HG02973 (cell line): ENCODE data around the gene TCTA.

Source experiments
- ATAC-seq: cut with Tn5 transposase; IDR thresholded peaks from one replicate; pipeline ENCODE4 v1.9.1; 2021; ENCODE audit warnings: moderate library complexity; ENCODE audit not compliant: unreplicated experiment

Gene TCTA

DNA sequence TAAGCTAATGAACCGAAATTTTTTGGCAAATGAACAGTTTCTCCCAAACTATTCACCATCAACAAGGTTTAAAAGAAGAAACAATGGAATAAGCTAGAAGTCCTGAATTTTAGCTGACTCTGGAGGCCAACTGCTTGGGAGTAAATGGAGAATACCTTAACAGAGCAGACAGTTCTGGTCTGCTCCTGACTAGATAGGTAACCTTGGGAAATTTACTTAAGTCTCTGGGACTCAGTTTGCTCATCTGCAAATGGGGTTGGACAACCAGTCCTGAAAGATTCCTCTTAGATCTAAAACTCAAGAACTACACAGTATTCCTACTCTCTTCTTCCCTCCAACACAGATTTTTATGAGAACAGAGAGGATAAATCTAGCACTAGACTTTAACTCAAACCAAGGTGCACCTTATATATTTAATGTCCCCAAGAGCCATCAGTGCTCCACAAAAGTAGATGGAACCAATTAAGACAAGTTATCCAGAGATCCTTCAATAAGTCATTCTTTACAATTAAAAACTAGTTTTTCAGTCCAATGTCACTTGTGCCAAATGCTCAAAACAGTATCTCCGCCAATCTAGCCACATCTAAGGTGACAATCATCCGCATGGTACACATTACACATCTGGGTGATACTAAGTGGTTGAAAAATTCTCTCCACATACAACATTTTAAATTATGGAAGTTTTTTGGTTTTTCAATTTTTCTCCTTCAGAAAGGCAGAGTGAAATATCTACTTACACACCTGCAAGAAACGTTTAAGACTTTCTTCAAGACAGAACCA, 2.0 kb upstream of the TCTA start:
- ATAC-seq, result no peak

DNA sequence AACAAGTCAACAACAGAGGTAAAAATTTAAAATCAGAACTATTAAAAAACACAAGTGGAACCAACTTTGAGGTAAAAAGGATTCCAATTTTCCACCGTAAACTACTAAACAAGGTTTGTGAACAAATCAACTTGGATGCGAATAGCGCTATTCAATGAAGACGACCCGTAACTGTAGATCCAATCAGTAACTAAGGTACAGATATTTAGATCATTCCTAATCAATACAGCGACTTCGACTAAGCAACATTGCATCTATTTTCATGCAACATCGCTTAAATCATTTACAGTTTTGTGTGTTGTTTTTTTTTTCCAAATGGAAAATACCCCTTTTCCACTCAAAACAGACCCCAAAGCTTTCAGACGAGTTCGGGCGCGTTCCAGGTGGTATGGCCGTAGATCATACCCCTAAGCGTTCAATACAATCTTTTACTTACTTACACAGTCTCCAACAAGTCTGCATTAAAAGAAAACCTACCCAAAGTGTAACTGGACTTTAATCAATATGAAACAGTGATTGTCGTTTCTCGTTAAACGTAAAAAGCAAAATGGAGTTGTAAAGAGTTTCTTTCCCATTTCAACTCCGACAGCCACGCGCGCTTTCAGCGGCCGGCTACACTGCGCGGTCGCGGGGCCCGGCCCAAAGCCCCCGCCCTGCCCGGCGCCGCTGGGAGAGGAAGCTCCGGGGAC, 1.2 kb upstream of the TCTA start:
- ATAC-seq, result no peak

DNA sequence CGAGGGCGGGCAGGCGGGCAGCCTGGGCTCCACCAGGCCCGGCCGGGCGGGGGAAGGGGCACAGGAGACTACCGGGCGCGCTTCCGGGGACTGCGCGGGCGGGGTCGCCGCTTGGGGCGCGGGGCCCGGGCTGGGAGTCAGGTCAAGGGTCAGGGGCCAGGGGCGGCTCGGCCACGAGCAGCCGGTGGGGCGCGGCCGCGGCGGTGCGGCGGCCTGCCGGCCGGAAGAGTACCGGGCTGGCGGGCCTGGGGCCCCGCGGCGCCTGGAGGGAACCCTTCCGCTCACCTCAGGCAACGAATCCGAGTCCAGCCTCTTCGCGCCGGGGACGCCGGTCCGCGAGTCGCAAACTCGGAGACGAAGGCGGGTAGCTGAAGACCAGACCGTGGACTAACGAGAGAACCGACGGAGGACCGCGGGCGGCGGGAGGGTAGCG, 672 bp upstream of the TCTA start:
- ATAC-seq, result peak; percentile 29

DNA sequence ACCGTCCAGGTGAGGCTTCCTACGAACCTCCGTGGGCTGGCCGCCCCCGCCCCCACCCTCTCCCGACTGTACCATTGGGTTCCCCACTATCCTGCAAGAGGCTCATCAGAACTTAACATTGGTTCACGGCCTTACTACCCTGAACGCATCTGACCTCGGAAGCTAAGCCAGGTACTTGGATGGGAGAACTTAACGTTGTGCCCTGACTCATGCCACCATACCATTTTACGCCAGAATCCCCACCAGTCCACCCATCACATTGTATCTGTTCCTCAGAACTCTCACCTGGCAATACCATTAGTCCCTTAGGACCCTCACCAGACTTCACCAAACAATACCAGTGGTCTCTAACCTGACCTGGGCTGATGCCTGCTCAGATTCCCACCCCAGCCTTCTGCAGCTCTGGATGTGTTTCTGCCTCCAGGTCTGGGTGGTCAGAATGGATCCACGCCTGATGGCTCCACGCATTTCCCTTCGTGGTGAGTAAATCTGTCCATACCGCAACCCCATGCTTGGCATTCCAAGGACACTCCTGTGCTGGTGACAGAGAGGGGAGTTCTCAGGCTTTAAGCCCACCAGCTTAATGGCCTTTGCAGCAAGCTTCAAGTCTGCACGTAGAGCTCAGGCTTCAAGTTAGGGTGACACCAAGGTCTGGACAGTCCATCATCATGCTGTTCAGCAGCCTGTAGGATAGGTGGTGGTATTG, 562 bp downstream of the TCTA start:
- no peak for ATAC-seq

DNA sequence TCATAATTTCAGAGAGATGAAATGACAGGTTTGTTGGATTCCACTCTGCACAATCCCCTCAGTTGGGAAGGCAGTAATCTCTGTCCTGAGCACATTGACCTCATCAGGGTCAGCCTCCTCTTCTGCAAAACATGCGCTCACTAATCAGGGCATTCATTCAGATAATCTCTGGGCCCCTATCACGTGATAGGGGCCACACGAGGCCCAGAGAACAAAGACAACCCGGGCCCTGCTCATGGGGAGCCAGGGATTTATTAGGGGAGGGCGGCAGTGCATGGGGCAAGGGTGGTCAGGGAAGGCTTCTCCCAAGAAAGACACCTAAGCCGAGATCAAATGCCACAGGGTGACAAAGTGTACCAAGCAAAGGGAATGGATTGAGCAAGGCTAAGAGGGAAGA, 1.1 kb downstream of the TCTA start:
- no peak for ATAC-seq

DNA sequence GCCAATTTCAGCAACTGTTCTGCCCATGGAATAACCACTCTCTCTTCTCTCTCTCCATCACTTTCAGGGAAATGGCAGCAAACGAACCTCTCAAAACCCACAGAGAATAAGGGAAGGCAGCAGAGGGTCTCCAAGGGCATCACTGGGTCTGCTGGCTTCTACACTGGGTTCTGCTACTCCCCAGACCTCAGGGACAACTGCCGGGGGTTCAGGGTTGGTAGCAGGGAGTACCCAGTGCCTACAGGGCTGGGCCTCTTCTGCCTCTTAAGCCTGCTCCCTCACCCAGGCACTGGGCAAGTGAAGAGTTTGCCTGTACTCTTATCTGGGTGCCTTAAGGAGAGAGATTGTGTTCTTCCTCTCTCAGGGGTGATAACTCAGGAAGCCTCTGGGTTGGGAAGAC, 2.5 kb downstream of the TCTA start:
- ATAC-seq, result no peak

DNA sequence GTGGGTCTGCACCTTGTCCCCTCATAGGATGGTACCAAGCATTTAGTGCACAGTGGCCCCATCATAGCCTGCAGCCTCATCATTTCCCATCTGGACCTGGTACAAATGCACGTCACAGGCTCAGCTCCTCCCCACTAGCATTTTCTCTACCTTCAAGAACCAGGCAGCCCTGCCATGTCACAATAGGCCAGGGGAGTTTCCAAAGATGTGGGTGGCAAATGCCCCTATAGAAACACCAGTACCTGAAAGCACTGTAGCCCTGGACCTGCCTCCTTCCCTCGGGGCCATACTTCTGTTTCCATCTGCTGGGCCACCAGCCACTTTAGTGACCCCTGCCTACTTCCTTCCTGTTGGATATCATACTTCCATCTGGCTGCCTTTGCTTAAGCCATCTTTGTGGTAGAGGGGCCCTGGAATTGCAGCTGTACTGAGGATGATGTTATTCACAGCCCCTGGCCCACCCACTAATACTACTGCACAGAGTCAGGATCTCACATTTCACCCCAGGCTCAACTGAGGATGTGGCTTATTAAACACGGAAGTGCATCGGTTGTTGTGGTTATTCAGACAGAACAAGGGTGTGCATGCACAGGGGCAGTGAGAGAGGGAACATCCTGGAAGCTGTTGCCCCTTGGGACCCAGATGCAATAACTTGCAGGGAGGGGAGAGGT, 3.8 kb downstream of the TCTA start:
- no peak for ATAC-seq

DNA sequence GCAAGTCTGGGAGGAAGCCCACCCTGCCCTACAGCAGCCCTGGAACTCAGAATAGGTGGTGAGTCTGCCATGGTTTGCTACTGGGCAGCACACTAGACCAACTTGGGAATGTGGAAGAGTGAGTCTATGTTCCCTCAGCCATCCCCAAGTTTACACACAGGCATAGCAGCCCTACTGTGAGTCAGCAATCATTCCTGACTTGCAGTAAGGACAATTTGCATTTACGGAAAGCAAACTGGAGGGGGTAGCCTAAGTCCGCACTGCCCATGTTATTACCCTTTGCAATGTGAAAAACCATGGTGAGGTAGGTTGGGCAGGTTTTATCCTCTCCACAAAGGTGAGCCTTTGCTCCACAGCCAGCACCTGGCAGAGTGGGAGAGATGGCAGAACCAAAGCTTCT, 4.6 kb downstream of the TCTA start:
- no peak for ATAC-seq

DNA sequence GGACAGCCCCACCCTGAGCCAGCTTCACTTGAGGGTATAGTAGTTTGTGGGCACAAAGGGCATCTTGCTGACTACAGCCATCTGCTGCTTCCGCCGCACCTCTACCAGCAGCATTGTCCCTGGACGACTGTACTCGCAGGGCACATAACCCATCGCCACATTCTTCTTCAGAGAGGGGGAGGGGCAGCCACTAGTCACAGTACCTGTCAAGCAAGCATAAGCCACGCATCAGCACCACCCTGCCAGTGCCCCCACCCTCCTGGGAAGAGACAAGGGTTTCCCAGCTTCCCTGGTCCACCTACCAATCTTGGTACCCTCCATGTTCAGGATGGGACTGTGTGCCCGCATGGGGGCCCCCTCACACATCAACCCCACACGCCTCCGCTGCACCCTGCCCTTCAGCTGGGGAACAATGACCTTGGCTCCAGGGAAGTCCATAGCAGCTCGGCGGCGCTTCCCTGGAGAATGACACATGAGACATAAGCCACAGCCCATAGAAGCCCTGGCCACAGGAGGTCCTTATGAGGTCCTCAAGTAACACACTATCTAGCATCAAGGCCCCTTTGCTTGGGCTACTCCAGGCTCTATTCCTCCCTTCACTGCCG, 5.4 kb downstream of the TCTA start:
- ATAC-seq, result no peak

DNA sequence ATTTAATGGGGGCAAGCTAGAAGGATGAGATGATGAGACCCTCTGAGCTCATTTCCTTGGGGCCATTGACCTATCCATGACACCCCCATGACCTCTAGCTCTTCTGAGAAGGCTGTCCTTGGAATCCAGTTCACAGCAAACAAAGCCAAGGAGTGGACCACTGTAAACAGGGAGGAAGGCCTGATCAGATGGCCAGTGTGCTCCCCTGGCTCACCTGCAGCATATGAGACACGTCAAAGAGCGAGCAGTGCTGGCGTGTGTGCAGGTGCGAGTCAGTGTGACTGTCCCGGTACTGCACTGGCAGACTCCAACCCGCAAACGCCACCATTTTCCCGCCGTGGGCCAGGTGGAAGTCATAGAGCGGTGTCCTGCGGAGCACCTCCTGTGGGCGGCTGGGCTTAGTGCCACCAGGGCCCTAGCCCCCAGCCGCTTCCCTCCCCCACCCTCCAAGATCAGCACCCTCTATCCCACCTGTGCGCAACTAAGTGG, 9.7 kb downstream of the TCTA start:
- no peak for ATAC-seq

DNA sequence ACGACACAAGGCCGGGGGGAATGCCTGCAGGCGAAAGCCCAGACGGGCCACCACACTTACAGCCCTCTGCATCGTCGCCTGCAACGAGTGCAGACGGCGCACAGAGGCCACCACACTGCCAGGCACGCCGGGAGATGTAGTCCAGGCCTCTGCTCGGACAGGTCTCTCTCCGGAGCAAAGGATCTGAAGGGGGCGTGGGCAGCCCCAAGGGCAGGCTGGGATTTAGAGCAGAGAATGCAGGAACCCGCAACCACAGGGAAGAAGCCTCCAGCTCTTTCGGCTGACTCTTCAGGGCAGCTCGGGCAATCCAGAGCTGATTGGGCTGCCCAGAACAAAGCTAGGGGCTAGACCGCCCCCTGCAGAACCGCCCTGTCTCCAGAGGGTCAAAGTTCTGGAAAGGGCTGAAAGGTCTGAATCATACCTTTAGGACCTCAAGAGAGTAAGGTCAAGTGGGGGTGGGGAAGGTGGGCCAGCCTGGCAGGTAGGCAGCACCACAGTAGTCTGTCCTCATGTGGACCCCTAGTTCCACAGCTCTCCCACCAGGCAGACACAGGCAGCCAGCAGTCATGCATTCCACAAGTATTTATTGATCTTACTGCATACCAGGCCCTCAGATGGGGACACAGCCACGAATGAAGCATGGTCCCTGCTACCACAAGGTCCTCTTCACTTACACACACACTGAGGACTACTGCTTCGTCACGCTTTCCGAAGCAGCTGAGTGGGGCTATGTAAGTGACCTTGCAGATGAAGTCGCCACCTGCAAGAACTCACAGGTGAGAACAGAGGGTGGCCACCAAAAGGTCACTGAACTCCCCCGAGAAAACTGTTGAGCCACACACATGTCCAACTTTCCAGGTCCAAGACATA, 10.4 kb downstream of the TCTA start, which contains the start of gene AMT:
AMT (minus strand) TSS at position 95 of the 870 bp plus-strand sequence; CDS start at position 72, 23 bp downstream.
- no peak for ATAC-seq

DNA sequence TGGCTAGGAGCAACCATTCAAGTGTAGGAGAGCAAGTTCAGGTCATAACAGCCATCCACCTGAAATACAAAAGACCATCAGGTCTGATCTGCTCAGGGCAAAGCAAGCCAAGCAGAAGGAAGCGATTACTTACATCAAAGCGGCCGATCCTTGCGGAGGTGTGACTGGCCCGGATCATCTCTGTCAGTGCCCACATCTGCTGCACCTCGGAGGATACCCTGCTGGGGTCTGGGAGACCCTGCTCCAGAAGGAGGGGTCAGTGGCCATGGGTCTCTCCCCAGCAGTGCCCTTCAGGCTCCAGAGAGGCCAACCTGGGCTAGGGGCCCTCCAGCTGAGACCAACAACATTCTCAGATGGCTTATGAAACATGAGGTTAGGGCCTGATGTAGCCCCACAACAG, 12.6 kb downstream of the TCTA start:
- no peak for ATAC-seq

DNA sequence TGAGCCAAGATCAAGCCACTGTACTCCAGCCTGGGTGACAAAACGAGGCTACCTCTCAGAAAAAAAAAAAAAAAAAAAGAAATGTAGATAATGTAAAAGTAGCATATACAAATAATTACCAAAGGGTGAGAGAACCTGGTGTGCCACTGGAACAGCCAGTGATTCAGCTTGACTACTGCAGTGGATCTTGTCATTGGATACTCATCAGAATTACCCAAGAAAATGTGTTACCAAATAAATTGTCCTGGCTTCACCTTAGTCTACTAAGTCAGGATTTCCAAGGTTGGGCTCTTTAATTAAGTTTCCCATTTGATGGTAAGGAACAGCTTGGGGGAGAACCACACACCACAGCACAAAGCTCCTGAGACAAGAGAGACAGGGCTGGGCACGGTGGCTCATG, 15.4 kb downstream of the TCTA start:
- no peak for ATAC-seq

DNA sequence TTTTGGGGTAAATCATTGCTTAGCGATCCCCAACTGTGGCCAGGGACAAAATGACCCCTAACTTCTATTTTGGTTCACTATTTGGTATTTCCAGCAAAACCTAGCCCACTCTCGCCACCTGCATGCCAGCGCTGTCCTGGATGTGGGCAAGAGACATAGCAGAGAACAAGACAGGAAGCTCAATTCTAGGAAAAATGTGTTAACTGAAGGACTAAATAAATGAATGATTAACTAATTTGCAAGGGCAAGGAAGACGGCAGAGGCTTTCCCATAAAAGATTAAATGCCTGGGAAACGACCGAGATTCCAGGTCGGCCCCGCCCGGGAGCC, 16.5 kb downstream of the TCTA start:
- no peak for ATAC-seq

DNA sequence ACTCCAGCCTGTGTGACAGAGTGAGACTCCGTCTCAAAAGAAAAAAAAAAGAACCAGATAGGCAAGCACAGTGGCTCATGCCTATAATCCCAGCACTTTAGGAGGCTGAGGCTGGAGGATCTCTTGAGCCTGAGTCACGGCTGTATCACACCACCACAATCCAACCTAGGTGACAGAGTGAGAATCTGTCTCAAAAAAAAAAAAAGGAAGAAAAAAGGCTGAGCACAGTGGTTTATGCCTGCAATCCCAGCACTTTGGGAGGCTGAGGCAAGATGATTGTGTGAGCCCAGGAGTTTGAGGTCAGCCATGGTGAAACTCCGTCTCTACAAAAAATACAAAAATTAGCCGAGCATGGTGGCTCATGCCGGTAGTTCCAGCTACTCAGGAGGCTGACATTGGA, 22.5 kb downstream of the TCTA start:
- ATAC-seq, result no peak

DNA sequence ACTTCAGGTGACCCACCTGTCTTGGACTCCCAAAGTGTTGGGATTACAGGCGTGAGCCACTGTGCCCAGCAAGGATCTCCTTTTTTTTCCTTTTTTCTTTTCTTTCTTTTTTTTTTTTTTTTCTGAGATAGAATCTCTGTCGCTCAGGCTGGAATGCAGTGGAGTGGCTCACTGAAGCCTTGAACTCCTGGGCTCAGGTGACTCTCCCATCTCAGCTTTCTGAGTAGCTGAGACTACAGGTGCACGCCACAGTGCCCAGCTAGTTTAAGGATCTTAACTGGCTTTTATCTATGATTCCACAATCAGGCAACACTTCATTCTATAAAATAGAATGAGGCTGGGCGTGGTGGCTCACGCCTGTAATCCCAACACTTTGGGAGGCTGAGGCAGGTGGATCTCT, 33.2 kb downstream of the TCTA start:
- ATAC-seq, result no peak

DNA sequence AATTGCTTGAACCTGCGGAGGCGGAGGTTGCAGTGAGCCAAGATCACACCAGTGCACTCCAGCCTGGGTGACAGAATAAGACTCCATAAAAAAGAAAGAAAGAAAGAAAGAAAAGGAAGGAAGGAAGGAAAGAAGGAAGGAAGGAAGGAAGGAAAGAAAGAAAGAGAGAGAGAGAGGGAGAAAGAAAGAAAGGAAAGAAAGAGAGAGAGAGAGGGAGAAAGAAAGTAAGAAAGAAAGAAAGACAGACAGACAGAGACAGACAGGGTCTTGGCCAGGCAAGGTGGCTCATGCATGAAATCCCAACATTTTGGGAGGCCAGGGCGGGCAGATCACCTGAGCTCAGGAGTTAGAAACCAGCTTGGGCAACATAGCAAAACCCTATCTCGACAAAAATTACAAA, 41.4 kb downstream of the TCTA start:
- ATAC-seq, result no peak

DNA sequence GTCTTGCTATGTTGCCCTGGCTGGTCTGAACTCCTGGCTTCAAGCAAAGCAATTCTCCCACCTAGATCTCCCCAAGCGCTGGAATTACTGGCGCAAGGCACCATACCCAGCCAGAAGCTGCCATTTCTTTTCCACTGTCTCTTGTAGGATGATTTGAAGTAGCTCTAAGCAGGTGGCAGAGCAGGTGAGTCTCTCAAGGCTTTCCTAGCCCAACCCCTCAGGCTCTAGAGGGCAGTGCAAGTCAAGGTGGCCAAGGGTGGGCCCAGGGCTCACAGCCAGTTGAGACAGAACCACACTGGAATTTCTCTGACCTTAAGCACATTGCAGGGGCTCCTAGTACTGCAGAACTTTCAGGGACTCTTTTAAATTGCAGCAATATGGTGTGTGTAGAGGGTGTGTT, 42.2 kb downstream of the TCTA start:
- no peak for ATAC-seq

DNA sequence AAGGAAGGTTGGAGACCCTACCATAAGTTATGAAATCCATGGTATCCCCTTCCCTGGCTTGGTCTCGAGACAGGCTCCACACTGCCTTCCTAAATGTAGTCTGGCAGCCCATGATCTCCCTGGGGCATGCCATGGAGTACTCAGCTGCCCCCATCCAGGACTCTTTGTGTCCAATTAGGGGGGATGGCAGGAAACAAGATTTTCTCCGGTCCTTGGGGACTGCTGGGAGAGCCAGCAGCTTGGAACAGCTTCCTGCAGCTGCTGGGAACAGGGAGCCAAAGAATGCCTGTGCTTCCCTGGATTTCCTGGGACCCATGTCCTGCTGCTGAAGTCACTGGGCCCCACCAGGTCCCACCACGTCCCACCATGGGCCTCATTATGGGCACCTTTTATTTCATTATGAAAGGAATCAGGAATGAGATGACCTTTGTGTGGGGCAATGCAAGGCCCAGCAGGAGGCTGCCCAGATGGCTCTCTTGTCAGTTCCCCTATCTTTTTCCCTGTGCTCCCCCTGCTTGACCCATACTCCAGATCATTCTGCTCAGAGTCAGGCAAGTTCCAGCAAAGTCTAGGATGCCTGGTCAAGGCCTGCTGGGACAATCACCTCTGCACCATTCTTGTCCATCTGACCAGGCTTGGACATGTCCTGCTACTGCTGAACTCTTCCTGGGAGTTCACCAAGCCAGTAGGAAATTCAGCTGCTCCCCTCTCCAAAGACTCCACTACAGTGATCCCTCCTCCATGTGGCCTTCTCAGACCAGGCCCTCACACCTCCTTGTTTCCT, 42.9 kb downstream of the TCTA start:
- ATAC-seq, result no peak
